NCI-H2081 treated with DMSO at 0.1 percent for 48 hours (cell line): Measurements from ENCODE around the gene RAB13.

ENCODE experiments used
- DNase-seq: peaks from one replicate; lab custom pipeline; 2025; lab: John Stamatoyannopoulos, UW

The RAB13 gene

DNA sequence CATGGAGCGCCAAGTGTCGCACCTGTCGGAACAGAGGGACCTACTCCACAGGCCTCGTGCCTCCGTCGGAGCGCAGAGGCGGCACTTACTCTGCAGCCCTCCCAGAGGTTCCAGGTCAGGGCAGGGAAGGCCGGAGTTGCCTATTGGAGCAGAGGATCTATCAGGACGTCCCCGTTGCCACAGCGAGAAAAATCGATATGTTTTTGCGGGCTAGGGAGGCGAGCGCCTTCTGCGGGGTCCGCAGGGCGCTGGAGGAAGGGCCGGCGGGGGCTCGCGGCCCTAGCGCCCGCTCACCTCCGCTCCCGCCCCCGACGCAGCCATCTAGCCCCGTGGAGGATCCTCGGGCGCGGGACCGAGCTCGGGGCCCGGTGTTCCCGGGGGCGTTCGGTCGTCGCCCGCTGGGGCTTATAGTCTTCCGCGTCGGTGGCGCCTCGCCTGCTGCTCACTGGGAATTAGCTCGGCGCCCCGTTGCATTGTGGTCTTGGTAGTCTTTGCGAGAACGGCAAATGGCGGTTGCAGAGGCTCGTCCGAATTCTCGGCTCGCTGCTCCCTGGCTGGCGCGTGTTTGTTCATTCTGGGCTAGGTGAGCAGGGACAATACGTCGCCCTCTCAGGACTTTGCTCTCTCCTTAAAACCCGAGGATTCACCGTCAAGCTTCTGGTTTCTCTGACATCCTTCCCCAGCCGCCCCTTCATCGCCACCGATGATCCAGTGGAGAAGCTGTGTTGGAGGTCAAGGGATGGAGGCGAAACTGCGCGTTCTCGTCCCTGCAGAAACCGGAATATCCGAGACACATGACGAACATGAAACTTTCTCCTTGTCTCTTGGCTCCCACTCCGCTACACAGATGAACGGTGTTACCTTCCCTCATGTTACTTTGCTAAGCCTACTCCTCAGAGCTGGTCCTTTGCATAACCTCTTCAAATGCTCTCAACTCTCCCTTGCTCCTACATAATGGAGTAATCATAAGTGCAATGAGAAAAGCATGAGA, 8.6 kb downstream of the RAB13 start, which contains the start of gene JTB:
JTB (minus strand) TSS at position 425 of the 991 bp plus-strand sequence; CDS start at position 3, 422 bp downstream.
- peak; percentile 70 for DNase-seq

GRCh38 chr1:153976819-153977249, 9.3 kb downstream of the RAB13 start:
- no peak for DNase-seq

- no peak for DNase-seq
Observed at GRCh38 chr1:153973525-153973924, 12.6 kb downstream of the RAB13 start.

DNA sequence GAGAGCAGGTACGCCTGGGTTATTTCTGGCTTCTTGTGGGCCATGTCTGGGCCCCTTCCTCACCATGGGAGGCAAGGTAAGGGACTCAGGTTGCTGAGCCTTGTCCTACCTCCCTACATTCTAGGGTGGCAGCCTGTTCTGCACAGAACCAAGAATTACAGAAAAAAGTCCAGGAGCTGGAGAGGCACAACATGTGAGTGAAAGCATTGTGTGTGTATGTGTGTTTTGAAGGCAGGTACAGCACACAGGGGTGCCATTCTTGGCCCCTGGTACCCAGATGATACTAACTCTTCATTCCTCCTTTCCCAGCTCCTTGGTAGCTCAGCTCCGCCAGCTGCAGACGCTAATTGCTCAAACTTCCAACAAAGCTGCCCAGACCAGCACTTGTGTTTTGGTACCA, 13.1 kb downstream of the RAB13 start:
- DNase-seq: no peak

DNA sequence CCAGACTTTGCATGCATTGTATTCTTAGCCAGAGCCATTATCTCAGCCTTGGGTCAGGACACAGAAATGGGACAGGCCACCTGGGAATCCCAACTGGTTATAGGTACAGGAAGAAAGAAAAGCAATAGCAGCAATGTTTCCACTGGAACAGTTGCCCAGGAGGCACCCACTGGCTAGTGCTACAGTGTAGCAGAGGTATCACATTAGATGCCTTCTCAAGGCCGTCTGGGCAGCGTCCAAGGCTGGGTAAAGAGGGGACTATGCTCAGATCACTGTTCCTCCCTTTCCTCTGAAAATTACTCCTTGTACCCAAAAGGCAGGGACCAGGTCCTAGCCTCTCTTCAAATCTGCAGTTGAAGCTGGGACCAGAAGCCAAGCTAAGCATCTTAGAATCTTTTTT, 15.8 kb downstream of the RAB13 start:
- DNase-seq: no peak

DNA sequence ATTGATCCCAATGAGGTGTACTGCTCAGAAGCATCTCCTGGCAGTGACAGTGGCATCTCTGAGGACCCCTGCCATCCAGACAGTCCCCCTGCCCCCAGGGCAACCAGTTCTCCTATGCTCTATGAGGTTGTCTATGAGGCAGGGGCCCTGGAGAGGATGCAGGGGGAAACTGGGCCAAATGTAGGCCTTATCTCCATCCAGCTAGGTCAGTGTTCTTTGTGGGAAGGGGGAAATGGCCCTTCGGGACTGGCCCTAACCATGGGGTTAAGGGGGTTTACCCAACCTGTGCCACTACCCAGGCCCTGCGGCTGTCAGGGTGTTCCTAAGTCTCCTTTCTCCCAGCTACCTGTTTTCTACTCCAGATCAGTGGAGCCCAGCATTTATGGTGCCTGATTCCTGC, 17.2 kb downstream of the RAB13 start:
- DNase-seq: no peak

GRCh38 chr1:153968408-153968807, 17.7 kb downstream of the RAB13 start:
- no peak for DNase-seq

DNA sequence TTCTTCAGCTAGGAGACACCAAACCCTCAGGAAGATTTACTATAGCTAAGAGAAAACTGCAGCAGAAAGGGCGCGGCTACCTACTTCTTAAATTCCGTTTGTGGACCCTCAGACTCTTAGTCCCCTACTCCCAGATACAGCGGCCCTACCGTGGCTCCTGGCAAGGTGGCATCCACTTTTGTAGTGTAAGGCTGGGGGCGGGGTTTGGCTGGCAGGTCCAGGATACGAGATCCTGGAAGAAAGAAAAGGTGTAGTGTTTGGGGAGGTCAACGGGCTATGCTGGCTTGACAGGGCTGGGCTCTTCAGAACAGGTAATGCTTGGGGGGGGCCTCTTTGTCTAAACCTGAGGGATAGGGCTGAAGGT, 18.2 kb downstream of the RAB13 start:
- no peak for DNase-seq

DNA sequence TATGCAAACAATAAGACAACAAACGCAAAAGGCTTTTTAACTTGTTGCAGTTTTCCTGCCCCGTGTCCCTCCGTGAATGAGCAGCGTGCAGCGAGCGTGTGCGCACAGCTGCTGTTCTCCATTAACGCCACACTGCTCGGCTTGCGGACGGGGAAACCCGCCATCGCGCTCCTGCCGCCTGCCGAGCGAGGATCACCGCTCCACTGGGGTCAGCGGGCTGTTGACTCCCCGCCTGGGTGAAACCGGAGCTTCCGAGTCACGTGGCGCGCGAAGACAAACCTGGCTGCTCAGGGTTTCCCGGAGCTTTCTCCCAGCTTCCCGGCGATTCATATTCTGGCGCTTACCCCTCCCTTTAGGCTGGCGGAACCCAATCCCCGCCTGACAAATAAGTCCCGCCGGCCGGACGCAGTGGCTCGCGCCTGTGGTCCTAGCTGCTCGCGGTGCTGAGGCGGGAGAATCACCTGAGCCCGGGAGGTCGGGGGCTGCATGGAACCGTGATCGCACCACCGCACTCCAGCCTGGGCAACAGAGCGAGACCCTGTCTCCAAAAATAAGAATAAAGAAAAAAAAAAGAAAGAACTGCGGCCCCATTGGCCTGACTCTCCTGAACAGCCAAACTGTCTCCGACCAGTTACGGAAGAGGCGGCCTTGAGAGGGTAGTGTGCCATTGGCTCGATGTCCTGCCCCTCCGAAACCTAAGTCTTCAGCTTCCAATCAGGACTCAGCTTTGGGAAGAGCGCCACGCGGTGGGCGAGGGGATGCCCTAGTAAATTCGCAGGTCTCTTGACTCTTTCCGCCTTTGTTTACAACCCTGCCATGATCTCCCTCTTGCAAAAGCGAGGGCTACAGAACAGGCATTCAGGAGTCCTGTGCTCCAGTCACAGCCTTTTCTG, 18.8 kb downstream of the RAB13 start, which contains the start of gene CREB3L4:
CREB3L4 (plus strand) TSS at position 796 of the 893 bp plus-strand sequence. CDS start 624 bp downstream, outside the sequence.
- DNase-seq: peak; percentile 98

DNA sequence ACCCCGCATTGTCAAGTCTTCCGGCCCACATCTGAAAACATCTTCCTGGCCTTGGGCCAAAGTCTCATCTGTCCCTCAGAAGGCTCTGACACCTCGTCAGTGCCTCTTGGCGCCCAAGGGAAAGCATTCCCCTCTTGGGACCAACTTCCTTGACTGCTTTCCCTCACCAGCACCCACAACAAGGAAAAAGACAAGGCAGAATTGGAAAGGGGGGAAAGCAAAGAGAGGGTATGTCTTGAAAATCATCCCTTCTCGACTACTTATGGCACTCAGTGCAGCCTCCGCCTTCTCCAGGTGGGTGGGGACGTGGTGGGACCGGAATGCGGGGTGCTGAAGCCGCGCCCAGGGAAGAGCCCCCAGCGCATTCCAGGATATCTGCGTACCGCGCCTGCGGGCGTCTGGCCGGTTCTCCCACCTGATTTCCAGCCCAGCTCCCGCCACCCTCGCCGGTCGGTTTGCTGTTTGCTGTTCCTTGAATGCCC, 22.2 kb downstream of the RAB13 start:
- DNase-seq: no peak

DNA sequence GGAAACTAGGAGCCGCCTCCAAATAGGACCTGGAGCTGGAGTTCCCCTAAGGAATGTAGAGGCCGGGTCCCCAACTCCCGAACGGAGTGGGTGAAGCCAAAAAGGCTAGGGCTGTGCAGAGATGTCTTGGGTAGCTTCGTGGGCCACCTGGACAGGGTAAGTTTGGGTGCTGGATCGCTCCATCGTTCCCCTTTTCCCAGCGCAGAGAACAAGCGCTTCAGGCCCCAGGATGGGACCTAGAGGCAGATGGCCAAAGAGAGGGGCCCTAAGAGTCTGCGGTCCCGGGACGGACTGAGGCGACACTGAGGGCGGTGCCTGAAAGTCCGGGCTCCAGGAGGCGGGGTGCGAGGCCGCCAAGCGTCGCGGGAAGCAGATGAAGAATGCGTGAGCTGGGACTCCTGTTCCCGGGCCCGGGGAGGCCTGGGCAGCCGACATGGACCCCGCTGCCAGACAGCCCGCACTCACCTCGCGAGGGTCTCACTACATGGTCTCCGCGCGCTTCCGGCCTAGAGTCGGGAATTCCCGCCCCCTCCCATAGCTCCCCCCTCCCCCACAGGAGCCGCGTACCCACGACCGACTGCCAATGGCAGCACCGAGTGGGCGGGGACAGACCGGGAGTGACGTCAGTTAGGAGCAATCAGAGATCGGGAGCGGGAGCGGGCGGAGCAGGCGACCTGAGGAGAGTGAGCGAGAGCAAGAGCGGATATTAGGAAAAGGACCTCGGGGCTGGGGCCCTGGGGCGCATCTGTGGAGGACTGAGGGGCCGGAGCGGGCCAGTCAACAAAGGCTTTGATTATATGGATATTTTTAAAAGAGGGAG, 22.9 kb downstream of the RAB13 start, which contains the start of gene SLC39A1:
SLC39A1 (minus strand) TSS at position 508 of the 820 bp plus-strand sequence. CDS start 822 bp downstream, outside the sequence.
- peak; percentile 95 for DNase-seq

DNA sequence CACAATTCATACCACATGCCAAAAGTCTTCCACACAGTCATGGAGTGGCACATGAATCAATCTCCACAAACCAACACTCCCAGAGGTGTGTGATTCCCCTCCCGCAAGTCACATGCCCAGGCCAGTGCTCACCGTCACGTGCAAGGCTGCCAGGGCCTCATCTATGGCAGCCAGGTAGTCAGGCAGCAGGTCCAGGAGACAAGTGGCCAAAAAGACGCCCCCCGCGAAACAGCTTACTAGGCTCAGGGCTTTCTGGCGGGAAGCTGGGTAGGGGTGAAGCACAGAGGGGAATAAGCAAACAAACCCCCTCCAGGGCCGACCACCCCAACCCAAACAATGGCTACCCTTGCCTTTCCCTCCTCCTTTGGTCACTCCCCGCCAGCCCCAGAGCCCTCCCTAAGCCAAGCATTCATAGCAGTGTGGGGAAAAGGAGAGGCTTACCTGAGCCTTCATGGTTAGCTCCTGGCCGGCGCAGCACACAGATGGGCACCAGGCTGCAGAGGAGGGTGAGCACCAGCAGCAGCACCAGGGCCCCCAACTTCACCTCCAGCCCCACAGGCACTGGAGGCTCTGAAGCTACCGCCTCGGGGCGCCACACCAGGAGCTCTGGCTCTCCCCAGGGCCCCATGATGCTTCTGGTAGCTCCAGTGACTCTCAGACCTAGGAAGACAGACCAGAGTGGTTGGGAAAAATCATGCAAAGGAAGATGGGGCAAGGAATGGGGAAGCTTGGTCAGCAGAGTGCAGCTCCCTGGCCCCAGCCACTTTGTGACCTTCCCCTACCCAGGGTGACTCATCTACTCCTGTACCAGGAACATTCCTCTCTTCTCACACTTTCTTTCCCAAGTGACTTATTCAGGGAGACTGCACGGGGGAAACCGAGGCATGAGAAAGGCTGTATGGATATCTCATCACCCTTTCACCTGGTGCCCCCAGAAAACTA, 23.8 kb downstream of the RAB13 start:
- DNase-seq: no peak

GRCh38 chr1:153961421-153961820, 24.7 kb downstream of the RAB13 start:
- DNase-seq: no peak

GRCh38 chr1:153960206-153960605, 25.9 kb downstream of the RAB13 start:
- DNase-seq: no peak

DNA sequence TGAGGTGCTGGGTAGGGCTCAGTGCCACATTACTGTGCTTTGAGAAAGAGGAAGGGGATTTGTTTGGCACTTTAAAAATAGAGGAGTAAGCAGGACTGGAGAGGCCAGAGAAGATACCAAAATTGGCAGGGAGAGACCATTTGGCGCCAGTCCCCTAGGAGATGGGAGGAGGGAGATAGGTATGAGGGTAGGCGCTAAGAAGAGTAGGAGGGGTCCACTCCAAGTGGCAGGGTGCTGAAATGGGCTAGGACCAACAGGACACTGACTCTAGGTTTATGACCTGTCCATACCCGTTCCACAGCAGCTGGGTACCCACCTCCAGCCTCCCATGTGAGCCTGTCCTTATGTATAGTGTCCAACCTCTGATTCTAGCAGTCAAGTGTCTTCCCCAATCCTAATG, 26.7 kb downstream of the RAB13 start:
- no peak for DNase-seq

DNA sequence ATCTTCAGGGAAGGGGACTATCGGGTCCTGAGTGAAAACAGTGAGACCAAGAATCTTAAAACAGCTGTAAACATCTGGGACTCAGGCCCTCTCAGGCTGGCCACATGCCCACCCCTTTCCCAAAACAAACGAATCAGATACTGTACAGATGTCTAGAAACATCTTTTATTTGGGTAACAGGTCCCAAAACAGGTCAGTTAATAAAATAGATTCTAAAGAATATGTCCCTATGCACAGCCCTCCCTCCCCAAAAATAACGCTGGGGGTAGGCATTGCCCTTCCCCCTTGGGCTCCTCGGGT, 27.2 kb downstream of the RAB13 start:
- DNase-seq: no peak

GRCh38 chr1:153958111-153958960, 27.8 kb downstream of the RAB13 start, which contains the start of gene CRTC2:
Gene CRTC2, minus strand, starts transcription at chr1:153958612. Its CDS starts 115 bp downstream, at chr1:153958497.
- DNase-seq: peak; percentile 99

- no peak for DNase-seq
Observed at GRCh38 chr1:153957744-153958110, 28.4 kb downstream of the RAB13 start.

GRCh38 chr1:153956997-153957715, 29.0 kb downstream of the RAB13 start:
- no peak for DNase-seq
